WTC11 (cell line): ENCODE measurements around the gene NINL. TPM values are rescaled to one million over a fixed set of nuclear protein-coding genes. Genes with fewer than 3 reads are reported as not detected.

Source experiments
- ATAC-seq: fragments of 200-7000 bp; cut with Tn5 transposase; 2 replicates; pipeline ENCODE4 v1.10.0; 2021; ENCODE audit warnings: mild to moderate bottlenecking, moderate library complexity
- CTCF ChIA-PET: fragments of 300-600 bp; sonication (Branson Sonifier 250); formaldehyde crosslinking; loops from one replicate; lab custom pipeline; 2021; ENCODE audit warnings: antibody characterized with exemption; lab: Charles Lee
- POLR2A ChIA-PET: fragments of 350-600 bp; sonication (Branson Sonifier 250); formaldehyde crosslinking; loops from one replicate; lab custom pipeline; 2021; ENCODE audit warnings: antibody characterized with exemption; lab: Charles Lee
- DNase-seq: peaks from one replicate; pipeline ENCODE4 v3.0.0; 2021; ENCODE audit warnings: low spot score
- H3K27ac Mint-ChIP-seq: 2 replicates; pipeline ENCODE4 v1.8.0; 2021; ENCODE audit warnings: mixed read lengths
- H3K27me3 Mint-ChIP-seq: 2 replicates; pipeline ENCODE4 v1.8.0; 2021; ENCODE audit warnings: low read depth, mild to moderate bottlenecking, moderate library complexity, mixed read lengths
- H3K36me3 Mint-ChIP-seq: 2 replicates; pipeline ENCODE4 v1.8.0; 2021; ENCODE audit warnings: mixed read lengths
- H3K4me1 Mint-ChIP-seq: 2 replicates; pipeline ENCODE4 v1.8.0; 2022; ENCODE audit warnings: mixed read lengths
- H3K4me3 Mint-ChIP-seq: 2 replicates; pipeline ENCODE4 v1.8.0; 2021; ENCODE audit warnings: mild to moderate bottlenecking, moderate library complexity, mixed read lengths
- H3K9me3 Mint-ChIP-seq: 2 replicates; pipeline ENCODE4 v1.8.0; 2021; ENCODE audit warnings: mixed read lengths
- ATF1 ChIP-seq: sonication (generic); formaldehyde crosslinking; IDR thresholded peaks from 2 replicates; pipeline ENCODE4 v1.8.1; 2023; ENCODE audit warnings: mild to moderate bottlenecking, moderate library complexity, missing genetic modification reagents
- ATF3 ChIP-seq: sonication (generic); formaldehyde crosslinking; conservative IDR thresholded peaks from 2 replicates; pipeline ENCODE4 v1.8.1; 2022; ENCODE audit warnings: mild to moderate bottlenecking, missing genetic modification reagents
- ATF6 ChIP-seq: sonication (generic); formaldehyde crosslinking; IDR thresholded peaks from 2 replicates; pipeline ENCODE4 v1.8.1; 2023; ENCODE audit warnings: mild to moderate bottlenecking, missing genetic modification reagents
- CBFB ChIP-seq: sonication (generic); formaldehyde crosslinking; IDR thresholded peaks from 2 replicates; pipeline ENCODE4 v1.8.1; 2022; ENCODE audit warnings: mild to moderate bottlenecking, low read depth, missing genetic modification reagents
- GABPB1 ChIP-seq: sonication (generic); formaldehyde crosslinking; IDR thresholded peaks from 2 replicates; pipeline ENCODE4 v1.8.1; 2023; ENCODE audit warnings: mild to moderate bottlenecking, missing genetic modification reagents
- HMGA2 ChIP-seq: fragments of 250-450 bp; sonication (Bioruptor Pico); IDR thresholded peaks from 2 replicates; pipeline ENCODE4 v1.4.0; 2021; ENCODE audit warnings: mild to moderate bottlenecking, moderate library complexity
- MAX ChIP-seq: sonication (generic); formaldehyde crosslinking; IDR thresholded peaks from 2 replicates; pipeline ENCODE4 v1.8.0; 2022; ENCODE audit warnings: mild to moderate bottlenecking, missing genetic modification reagents
- MXD4 ChIP-seq: fragments of 250-450 bp; sonication (Bioruptor Pico); IDR thresholded peaks from 2 replicates; pipeline ENCODE4 v1.8.0; 2021; ENCODE audit warnings: mild to moderate bottlenecking, moderate library complexity, borderline replicate concordance
- SMAD4 ChIP-seq: sonication (generic); formaldehyde crosslinking; IDR thresholded peaks from 2 replicates; pipeline ENCODE4 v1.8.0; 2022; ENCODE audit warnings: mild to moderate bottlenecking, missing genetic modification reagents
- SOX15 ChIP-seq: fragments of 250-450 bp; sonication (Bioruptor Pico); IDR thresholded peaks from 2 replicates; pipeline ENCODE4 v1.9.0; 2021; ENCODE audit warnings: mild to moderate bottlenecking
- TEAD1 ChIP-seq: sonication (generic); formaldehyde crosslinking; IDR thresholded peaks from 2 replicates; pipeline ENCODE4 v1.8.0; 2022; ENCODE audit warnings: mild to moderate bottlenecking, missing genetic modification reagents
- ZNF219 ChIP-seq: sonication (generic); formaldehyde crosslinking; IDR thresholded peaks from 2 replicates; pipeline ENCODE4 v1.8.0; 2023; ENCODE audit warnings: missing genetic modification reagents, mild to moderate bottlenecking, borderline replicate concordance
- ZNF263 ChIP-seq: sonication (generic); formaldehyde crosslinking; IDR thresholded peaks from 2 replicates; pipeline ENCODE4 v1.8.1; 2022; ENCODE audit warnings: low read depth, mild to moderate bottlenecking, moderate library complexity, missing genetic modification reagents
- ZNF396 ChIP-seq: fragments of 250-450 bp; sonication (Bioruptor Pico); IDR thresholded peaks from 2 replicates; pipeline ENCODE4 v1.8.0; 2021; ENCODE audit warnings: mild to moderate bottlenecking, moderate library complexity, borderline replicate concordance
- ZNF671 ChIP-seq: fragments of 250-450 bp; sonication (Bioruptor Pico); IDR thresholded peaks from 2 replicates; pipeline ENCODE4 v1.8.0; 2021; ENCODE audit warnings: mild to moderate bottlenecking
- ZSCAN18 ChIP-seq: fragments of 250-450 bp; sonication (Bioruptor Pico); IDR thresholded peaks from 2 replicates; pipeline ENCODE4 v2.1.2; 2022; ENCODE audit warnings: mild to moderate bottlenecking, moderate library complexity
- total RNA-seq: library from RNA; stranded (reverse); gene quantifications from 3 replicates; pipeline ENCODE4 v1.2.3, GENCODE V29; 2021
- TF ChIP-seq, protein P1 (sequence below): sonication (generic); formaldehyde crosslinking; IDR thresholded peaks from 2 replicates; pipeline ENCODE4 v1.8.1; 2023; ENCODE audit warnings: mild to moderate bottlenecking, missing genetic modification reagents
- TF ChIP-seq, protein P2 (sequence below): fragments of 250-450 bp; sonication (Bioruptor Pico); IDR thresholded peaks from 2 replicates; pipeline ENCODE4 v1.9.0; 2021; ENCODE audit warnings: mild to moderate bottlenecking
- TF ChIP-seq, protein P3 (sequence below): sonication (generic); formaldehyde crosslinking; conservative IDR thresholded peaks from 2 replicates; pipeline ENCODE4 v1.8.1; 2023; ENCODE audit warnings: mild to moderate bottlenecking, low read depth, missing genetic modification reagents, moderate library complexity

The NINL gene
- total RNA-seq, 1 experiment from 2014 or later, result 36.0 TPM

- TF ChIP-seq ATF3, result no peak
- TF ChIP-seq HMGA2 (CRISPR knock-in tag), result no peak
- no peak for TF ChIP-seq ZNF263
- TF ChIP-seq ZNF396 (CRISPR knock-in tag), result no peak
- no peak for TF ChIP-seq GABPB1 (CRISPR knock-in tag)
- no peak for TF ChIP-seq MAX
- no peak for TF ChIP-seq ZNF219
- TF ChIP-seq, protein P1, sequence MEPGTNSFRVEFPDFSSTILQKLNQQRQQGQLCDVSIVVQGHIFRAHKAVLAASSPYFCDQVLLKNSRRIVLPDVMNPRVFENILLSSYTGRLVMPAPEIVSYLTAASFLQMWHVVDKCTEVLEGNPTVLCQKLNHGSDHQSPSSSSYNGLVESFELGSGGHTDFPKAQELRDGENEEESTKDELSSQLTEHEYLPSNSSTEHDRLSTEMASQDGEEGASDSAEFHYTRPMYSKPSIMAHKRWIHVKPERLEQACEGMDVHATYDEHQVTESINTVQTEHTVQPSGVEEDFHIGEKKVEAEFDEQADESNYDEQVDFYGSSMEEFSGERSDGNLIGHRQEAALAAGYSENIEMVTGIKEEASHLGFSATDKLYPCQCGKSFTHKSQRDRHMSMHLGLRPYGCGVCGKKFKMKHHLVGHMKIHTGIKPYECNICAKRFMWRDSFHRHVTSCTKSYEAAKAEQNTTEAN (CRISPR knock-in tag), result no peak
- TF ChIP-seq SOX15 (CRISPR knock-in tag), result no peak
- no peak for TF ChIP-seq ATF1 (CRISPR knock-in tag)
Measured at GRCh38 chr20:25483431-25484132, 101.7 kb downstream of the NINL start (continued).

DNA sequence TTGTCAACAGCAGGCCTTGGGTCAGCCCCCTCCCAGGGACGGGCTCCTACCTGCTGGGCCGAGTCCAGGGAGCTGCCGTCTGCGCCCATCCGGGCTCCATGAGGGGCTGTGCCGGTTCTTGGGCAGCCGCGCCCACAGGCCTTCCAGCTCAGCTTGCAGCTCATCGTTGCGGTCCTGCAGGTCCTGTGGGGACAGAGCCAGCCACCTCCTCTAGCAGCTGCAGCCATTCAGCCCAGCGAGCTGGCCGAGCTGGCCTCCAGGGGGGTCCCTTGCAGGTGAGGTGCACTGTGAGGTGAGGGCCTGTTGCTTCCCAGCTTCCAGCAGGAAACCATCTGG, 103.4 kb downstream of the NINL start:
- TF ChIP-seq, protein P2, sequence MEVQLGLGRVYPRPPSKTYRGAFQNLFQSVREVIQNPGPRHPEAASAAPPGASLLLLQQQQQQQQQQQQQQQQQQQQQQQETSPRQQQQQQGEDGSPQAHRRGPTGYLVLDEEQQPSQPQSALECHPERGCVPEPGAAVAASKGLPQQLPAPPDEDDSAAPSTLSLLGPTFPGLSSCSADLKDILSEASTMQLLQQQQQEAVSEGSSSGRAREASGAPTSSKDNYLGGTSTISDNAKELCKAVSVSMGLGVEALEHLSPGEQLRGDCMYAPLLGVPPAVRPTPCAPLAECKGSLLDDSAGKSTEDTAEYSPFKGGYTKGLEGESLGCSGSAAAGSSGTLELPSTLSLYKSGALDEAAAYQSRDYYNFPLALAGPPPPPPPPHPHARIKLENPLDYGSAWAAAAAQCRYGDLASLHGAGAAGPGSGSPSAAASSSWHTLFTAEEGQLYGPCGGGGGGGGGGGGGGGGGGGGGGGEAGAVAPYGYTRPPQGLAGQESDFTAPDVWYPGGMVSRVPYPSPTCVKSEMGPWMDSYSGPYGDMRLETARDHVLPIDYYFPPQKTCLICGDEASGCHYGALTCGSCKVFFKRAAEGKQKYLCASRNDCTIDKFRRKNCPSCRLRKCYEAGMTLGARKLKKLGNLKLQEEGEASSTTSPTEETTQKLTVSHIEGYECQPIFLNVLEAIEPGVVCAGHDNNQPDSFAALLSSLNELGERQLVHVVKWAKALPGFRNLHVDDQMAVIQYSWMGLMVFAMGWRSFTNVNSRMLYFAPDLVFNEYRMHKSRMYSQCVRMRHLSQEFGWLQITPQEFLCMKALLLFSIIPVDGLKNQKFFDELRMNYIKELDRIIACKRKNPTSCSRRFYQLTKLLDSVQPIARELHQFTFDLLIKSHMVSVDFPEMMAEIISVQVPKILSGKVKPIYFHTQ (CRISPR knock-in tag), result no peak
- no peak for TF ChIP-seq SMAD4 (CRISPR knock-in tag)
- TF ChIP-seq ZSCAN18 (CRISPR knock-in tag), result no peak
- no peak for TF ChIP-seq ATF6 (CRISPR knock-in tag)
- no peak for TF ChIP-seq SOX15 (CRISPR knock-in tag)
- no peak for TF ChIP-seq CBFB (CRISPR knock-in tag)
- no peak for TF ChIP-seq ZNF671 (CRISPR knock-in tag)
- TF ChIP-seq, protein P3, sequence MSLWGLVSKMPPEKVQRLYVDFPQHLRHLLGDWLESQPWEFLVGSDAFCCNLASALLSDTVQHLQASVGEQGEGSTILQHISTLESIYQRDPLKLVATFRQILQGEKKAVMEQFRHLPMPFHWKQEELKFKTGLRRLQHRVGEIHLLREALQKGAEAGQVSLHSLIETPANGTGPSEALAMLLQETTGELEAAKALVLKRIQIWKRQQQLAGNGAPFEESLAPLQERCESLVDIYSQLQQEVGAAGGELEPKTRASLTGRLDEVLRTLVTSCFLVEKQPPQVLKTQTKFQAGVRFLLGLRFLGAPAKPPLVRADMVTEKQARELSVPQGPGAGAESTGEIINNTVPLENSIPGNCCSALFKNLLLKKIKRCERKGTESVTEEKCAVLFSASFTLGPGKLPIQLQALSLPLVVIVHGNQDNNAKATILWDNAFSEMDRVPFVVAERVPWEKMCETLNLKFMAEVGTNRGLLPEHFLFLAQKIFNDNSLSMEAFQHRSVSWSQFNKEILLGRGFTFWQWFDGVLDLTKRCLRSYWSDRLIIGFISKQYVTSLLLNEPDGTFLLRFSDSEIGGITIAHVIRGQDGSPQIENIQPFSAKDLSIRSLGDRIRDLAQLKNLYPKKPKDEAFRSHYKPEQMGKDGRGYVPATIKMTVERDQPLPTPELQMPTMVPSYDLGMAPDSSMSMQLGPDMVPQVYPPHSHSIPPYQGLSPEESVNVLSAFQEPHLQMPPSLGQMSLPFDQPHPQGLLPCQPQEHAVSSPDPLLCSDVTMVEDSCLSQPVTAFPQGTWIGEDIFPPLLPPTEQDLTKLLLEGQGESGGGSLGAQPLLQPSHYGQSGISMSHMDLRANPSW (CRISPR knock-in tag), result no peak
- TF ChIP-seq MXD4 (CRISPR knock-in tag), result no peak
- no peak for TF ChIP-seq TEAD1 (CRISPR knock-in tag)
- H3K27ac Mint-ChIP-seq, result peak overlapping the region; percentile 65; the same call in 1 of the 2 replicates
- H3K9me3 Mint-ChIP-seq, result no peaks in the 10 kb centered on the region
- CTCF ChIA-PET, result interaction anchor here (1.2 to 2.7 kb wide), 2 partner anchors 11 to 50 kb away, joined by 3 to 13 read pairs; no protein-coding TSS in a partner anchor
- no peak overlapping the region for H3K4me3 Mint-ChIP-seq
- no peaks in the 10 kb centered on the region for H3K27me3 Mint-ChIP-seq
- POLR2A ChIA-PET, result no interaction called here
- H3K4me1 Mint-ChIP-seq, result peaks cover 7% of the 10 kb centered on the region
- ATAC-seq (no peak), DNase-seq (no peak)
- peaks cover 41% of the 10 kb centered on the region for H3K36me3 Mint-ChIP-seq
